Measurements from ENCODE around the gene BAHD1.

BAHD1 gene

DNA sequence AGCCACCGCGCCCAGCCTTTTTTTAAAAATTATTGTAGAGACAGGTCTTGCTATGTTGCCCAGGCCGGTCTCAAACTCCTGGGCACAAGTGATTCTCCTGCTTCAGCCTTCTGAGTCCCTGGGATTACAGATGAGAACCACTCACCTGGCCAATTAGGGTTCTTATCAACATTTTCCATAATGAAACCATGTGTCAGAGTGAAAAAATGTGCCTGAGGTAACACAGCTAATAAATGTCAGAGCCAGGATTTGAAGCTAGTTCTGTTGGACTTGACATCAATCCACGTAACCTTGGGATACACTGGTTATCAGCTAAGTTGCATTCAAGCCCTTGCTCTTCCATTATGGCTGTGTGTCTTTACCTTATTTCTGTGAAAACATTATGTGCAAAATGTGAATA is 59.2 kb downstream of the BAHD1 start:
- DNase-seq (ENCODE audit: low read depth), result no peak

DNA sequence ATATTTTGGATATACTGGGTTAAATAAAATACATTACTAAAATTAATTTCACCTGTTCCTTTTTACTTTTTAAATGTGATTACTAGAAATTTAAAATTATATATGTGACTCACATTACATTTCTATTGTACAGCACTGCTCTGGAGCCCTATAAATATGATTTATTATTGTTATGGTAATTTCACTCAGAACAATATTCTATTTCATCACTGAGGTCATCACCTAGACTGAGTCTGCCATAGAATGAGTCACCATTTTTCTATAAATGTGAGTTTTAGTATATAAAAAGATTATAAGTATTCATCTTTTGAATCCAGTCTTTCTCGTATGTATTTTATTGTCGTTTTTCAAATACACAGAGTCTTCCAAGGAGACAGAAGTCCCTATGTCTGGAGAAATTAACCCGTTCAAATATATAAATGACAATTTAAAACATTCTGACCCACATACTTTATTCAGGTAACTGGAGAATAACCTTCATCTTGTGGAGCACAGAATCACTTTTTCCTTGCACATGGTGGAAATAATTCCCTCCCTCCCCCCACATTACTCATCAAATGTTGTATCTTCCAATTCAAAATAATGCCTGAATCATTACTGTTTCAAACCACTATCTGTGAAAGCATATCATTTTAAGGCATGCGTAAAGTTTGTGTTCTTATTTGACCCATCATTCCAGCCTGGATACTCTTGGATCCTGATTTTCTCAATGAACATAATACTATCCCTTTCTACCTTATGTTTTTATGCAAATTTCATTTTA is 60.0 kb downstream of the BAHD1 start:
- no peak for DNase-seq (ENCODE audit: low read depth)

DNA sequence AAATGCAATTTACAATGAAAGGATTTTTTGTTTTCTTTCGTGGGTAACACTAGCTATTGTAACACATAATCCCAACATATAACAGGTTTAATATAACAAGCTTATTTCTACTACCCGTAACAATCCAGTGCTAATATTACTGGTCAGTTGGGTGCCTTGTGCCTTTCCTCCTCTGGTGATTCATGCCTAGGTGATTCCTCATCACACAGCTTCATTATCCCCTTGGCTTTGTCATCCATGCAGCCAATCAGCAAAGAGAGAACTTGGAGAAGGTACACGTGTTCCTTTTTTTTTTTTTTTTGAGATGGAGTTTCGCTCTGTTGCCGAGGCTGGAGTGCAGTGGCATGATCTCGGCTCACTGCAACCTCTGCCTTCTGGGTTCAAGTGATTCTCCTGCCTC is 60.7 kb downstream of the BAHD1 start:
- no peak for DNase-seq (ENCODE audit: low read depth)

DNA sequence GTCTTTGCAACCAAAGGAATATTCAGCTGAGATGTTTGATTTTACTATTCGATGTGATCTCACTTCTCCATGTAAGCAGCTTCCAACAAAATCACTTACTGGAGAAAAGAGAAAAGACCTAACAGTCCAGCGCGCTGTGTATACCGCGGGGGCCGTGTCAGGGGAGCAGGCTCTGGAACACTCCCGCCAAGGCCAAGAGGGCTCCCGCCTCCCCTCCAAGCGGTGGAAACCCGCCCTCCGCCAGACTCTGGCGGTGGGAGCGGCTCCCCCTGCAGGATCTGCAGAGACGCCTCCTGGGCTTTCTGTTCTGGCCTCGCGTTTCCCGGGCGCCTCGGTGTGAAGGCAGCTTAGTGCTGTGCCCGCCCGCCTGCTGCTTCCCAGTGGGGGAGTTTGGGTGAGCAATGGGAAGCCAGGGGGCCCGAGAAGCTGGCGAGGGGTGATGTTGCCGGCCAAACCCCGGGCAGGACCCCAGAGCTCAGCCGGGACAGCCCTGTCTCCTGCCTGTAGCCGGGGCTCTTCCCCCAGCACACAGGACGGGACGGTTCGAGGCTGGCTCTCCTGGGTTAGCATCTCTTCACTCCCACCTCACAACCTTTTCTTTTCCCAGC is 66.3 kb downstream of the BAHD1 start:
- DNase-seq (ENCODE audit: low read depth), result no peak

DNA sequence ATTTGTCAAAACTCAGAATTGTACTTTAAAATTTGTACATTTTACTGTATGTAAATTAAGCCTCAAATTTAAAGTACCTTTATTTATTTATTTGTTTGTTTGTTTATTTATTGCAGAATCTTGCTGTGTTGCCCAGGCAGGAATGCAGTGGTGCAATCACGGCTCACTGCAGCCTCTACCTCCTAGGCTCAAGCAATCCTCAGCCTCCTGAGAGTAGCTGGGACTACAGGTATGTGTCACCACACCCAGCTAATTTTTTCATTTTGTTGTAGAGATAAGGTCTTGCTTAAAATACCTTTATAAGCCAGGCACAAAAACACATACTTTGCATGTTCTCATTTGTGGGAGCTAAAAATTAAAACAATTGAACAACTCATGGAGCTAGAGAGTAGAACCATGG is 67.5 kb downstream of the BAHD1 start:
- no peak for DNase-seq (ENCODE audit: low read depth)

DNA sequence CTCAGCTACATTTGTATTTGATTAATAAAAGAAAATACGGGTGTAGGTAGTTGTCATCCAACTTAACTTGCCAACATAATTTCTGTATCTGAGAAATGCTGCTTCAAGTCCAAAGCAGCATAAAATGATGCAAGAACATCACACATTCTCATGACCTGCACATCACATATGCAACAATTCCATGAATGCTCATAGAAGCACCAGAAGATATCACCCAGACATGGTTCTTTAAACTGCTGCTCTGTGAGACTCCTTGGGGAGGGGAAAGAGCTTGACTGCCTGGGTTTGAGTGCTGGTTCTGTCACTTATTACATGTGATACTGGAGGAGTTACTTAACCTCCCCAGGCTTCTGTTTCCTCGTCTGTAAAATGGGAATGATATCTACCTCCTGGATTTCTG is 69.4 kb downstream of the BAHD1 start:
- no peak for DNase-seq (ENCODE audit: low read depth)

DNA sequence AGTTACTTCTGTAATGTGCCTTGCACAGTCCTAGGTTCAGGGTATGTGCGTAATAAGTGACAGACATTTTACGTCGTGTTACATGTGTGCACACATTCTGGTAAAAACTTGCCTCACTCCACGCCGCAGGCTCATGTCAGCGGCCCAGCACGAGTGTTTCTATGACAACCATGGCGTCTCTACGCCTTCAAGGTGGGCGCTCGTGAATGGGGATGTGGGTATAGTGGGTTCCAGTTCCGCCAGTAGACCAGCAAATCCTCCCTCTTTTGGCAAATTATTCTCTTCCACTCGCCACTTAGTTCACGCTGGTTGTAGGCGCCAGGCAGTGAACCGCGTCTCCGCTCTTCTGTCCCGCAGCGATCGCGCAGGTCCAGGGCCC is 70.3 kb downstream of the BAHD1 start:
- DNase-seq (ENCODE audit: low read depth), result no peak

DNA sequence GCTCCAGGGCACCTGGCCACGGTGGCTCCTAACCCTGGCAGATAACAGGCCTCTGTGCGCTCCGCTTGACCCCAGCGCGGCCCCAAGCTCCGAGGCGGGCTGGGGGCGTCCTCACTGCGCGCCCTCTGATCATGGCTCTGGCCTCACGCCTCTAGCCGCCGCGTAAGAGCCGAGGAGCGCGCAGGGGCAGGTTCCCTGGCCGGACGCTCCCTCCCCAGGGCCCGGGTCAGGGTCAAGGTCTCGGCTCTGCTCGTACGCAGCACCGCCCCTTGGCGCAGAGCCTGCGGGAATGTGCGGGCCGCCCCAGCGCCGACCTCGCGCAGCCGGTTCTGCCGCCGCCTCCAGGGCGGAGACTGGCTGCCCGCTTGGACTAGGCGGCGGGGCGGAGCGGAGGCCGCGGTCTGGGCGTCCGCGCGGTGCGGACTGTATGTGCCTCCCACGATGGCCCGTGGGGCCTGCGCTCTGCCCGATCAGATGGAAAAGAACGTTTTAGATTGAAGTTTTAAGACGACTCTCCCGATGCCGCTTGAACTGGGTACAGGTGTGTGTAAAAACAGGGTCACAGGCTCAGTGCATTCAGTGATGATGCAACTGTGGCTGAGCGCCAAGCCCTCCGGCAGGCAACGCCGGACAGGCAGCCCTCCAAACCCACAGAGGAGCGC is 70.8 kb downstream of the BAHD1 start:
- DNase-seq (ENCODE audit: low read depth), result no peak

DNA sequence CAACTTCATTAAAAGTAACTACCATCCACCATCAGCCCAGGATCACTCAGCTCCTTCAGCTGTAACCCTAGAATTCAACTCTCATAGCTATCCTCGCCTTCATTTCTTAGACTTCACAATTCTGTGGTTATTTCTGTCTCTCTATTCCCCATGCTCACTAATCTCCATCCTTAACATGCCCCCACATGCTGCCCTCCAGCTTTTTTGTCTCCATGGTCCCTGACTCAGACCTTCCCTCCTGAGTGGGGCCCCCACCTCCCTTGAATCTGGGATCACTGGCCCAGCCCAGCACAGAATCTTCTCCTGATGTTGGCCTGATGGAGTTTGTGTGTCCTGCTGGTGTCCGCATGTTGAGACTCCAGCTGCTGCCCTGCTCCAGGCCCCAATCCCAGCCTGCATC is 71.7 kb downstream of the BAHD1 start:
- DNase-seq (ENCODE audit: low read depth), result no peak

DNA sequence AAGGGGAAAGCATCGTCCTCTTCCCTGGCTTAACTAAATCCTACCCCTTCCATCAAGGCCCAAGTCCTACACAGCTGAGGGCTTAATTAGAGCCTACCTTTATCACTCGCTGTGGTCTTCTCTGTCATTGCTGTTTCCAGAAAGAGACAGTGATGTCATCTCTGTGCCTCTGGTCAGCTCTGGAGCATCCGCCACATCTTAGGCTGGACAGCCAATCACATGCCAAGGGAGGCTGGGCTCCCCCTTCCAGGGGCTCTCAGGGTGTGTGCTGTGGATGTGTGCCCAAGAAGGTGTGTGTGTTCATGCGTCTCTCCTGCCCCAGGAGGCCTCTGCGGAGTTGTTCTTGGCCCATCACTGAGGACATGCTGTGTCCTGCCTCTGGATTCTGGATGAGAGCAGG is 72.9 kb downstream of the BAHD1 start:
- DNase-seq (ENCODE audit: low read depth), result no peak

DNA sequence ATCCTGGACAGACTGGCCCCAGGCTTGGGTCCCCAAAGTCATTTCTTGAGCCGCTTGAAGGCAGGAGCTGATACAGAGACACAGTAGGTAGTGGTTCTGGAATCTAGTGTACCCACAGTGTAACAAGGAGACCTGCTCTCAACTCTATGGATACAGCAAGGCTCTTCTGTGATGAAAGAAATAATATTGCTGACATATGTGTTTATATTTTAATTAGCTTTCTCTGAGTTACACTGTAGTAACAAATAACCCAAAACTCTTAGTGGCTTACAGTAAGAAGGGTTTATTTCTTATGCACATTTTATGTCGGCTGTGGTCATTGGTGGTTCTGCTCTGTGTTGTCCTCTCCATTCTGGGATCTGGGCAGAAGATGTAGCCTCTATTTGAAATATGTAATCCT is 75.6 kb downstream of the BAHD1 start:
- no peak for DNase-seq (ENCODE audit: low read depth)

All from GM04503 (cell line).